SK-N-SH treated with all-trans-retinoic acid at 6 μM for 48 hours (cell line): Measurements from ENCODE around the gene CDK5RAP2.

Source experiments
- ARNTL ChIP-seq: fragments of 450-650 bp; formaldehyde crosslinking; IDR thresholded peaks from 2 replicates; pipeline ENCODE4 v1.5.0; 2020; ENCODE audit warnings: low read depth, mild to moderate bottlenecking, moderate library complexity, borderline replicate concordance
- CSRNP3 ChIP-seq: fragments of 250-450 bp; sonication (Bioruptor Pico); IDR thresholded peaks from 2 replicates; pipeline ENCODE4 v1.5.1; 2021; ENCODE audit warnings: mild to moderate bottlenecking, moderate library complexity
- ESRRG ChIP-seq: fragments of 250-450 bp; sonication (Bioruptor Pico); IDR thresholded peaks from 2 replicates; pipeline ENCODE4 v1.6.1; 2021; ENCODE audit warnings: mild to moderate bottlenecking
- ISL1 ChIP-seq: fragments of 250-450 bp; sonication (Bioruptor Pico); IDR thresholded peaks from 2 replicates; pipeline ENCODE4 v2.1.2; 2022; ENCODE audit warnings: mild to moderate bottlenecking, moderate library complexity
- OSR1 ChIP-seq: fragments of 250-450 bp; sonication (Bioruptor Pico); IDR thresholded peaks from 2 replicates; pipeline ENCODE4 v1.8.0; 2022; ENCODE audit warnings: moderate library complexity, mild to moderate bottlenecking, inconsistent platforms
- PATZ1 ChIP-seq: fragments of 250-450 bp; sonication (Bioruptor Pico); IDR thresholded peaks from 2 replicates; pipeline ENCODE4 v1.8.0; 2020; ENCODE audit warnings: mild to moderate bottlenecking, moderate library complexity, borderline replicate concordance
- POU6F1 ChIP-seq: fragments of 250-450 bp; sonication (Bioruptor Pico); IDR thresholded peaks from 2 replicates; pipeline ENCODE4 v1.8.0; 2021; ENCODE audit warnings: low read depth, mild to moderate bottlenecking, moderate library complexity, borderline replicate concordance
- PPARA ChIP-seq: fragments of 250-450 bp; sonication (Bioruptor Pico); IDR thresholded peaks from 2 replicates; pipeline ENCODE4 v1.5.0; 2020; ENCODE audit warnings: mild to moderate bottlenecking, borderline replicate concordance
- RARB ChIP-seq: fragments of 250-450 bp; sonication (Bioruptor Pico); IDR thresholded peaks from 2 replicates; pipeline ENCODE4 v1.8.0; 2021; ENCODE audit warnings: mild to moderate bottlenecking, moderate library complexity
- SNAI2 ChIP-seq: fragments of 250-450 bp; sonication (Bioruptor Pico); IDR thresholded peaks from 2 replicates; pipeline ENCODE4 v1.5.0; 2020; ENCODE audit warnings: mild to moderate bottlenecking, moderate library complexity
- ZFP3 ChIP-seq: fragments of 250-450 bp; sonication (Bioruptor Pico); IDR thresholded peaks from 2 replicates; pipeline ENCODE4 v1.5.0; 2020; ENCODE audit warnings: mild to moderate bottlenecking, moderate library complexity
- ZNF70 ChIP-seq: fragments of 450-650 bp; formaldehyde crosslinking; IDR thresholded peaks from 2 replicates; pipeline ENCODE4 v1.5.0; 2020; ENCODE audit warnings: mild to moderate bottlenecking, moderate library complexity
- TF ChIP-seq, protein P1 (sequence below): fragments of 250-450 bp; sonication (Bioruptor Pico); IDR thresholded peaks from 2 replicates; pipeline ENCODE4 v1.5.1; 2020; ENCODE audit warnings: low read depth, mild to moderate bottlenecking, moderate library complexity

- TF ChIP-seq, protein P1, sequence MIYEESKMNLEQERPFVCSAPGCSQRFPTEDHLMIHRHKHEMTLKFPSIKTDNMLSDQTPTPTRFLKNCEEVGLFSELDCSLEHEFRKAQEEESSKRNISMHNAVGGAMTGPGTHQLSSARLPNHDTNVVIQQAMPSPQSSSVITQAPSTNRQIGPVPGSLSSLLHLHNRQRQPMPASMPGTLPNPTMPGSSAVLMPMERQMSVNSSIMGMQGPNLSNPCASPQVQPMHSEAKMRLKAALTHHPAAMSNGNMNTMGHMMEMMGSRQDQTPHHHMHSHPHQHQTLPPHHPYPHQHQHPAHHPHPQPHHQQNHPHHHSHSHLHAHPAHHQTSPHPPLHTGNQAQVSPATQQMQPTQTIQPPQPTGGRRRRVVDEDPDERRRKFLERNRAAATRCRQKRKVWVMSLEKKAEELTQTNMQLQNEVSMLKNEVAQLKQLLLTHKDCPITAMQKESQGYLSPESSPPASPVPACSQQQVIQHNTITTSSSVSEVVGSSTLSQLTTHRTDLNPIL (CRISPR knock-in tag), result no peak
- no peak for TF ChIP-seq ISL1 (CRISPR knock-in tag)
- no peak for TF ChIP-seq SNAI2 (CRISPR knock-in tag)
- no peak for TF ChIP-seq ESRRG (CRISPR knock-in tag)
- TF ChIP-seq ARNTL (CRISPR knock-in tag), result no peak
- no peak for TF ChIP-seq POU6F1 (CRISPR knock-in tag)
- TF ChIP-seq PATZ1 (CRISPR knock-in tag), result no peak
- TF ChIP-seq ZFP3, result no peak
- TF ChIP-seq OSR1 (CRISPR knock-in tag), result no peak
- no peak for TF ChIP-seq ZNF70 (CRISPR knock-in tag)
- no peak for TF ChIP-seq CSRNP3 (CRISPR knock-in tag)
- TF ChIP-seq PPARA (CRISPR knock-in tag), result no peak
- no peak for TF ChIP-seq RARB
These were observed 55.1 kb downstream of the CDK5RAP2 start for GRCh38 chr9:120524863-120525262.
